ENCODE measurements around the gene ACOT7.

ACOT7 gene

DNA sequence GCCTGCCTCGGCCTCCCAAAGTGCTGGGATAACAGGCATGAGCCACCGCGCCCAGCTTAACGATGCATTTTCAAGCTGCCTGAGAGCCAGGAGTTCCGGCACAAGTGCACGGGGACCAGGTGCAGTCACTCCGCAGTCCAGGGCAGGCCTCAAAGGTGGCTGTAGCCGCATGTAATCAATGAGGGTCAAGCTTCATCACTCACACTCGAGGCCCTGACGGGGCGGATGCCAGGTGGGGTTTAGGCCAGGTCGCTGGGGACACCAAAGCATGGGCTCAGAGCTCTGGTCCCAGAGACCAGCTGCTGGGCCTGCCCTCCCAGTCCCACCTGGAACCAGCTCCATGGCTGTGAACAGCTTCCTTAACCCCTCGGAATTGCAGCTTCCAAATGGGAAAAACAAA lies 106.5 kb downstream of the ACOT7 start:
- Histone ChIP-seq H3K36me3 (ENCODE audit: insufficient read depth, low read length) (peaks cover 74% of the 10 kb centered on the region), H3K9ac (ENCODE audit: low read depth, low read length) (no peak overlapping the region), H3K4me1 (ENCODE audit: insufficient read depth, low read length) (no peaks in the 10 kb centered on the region), H3K9me3 (ENCODE audit: insufficient read depth, low read length, severe bottlenecking) (no peaks in the 10 kb centered on the region), H3K27me3 (ENCODE audit: insufficient read depth, low read length, poor library complexity) (no peaks in the 10 kb centered on the region), H3K4me2 (ENCODE audit: insufficient read depth, low read length) (no peak overlapping the region), H4K20me1 (ENCODE audit: insufficient read depth, low read length) (peaks cover 60% of the 10 kb centered on the region), H3K4me3 (ENCODE audit: low read depth in 1 of 2, low read length in 2 of 2) (no peak overlapping the region), H3K79me2 (ENCODE audit: insufficient read depth, low read length) (no peaks in the 10 kb centered on the region), H3K27ac (ENCODE audit: low read length) (no peak overlapping the region), H2AFZ (ENCODE audit: low read depth, low read length) (no peak overlapping the region)
- TF ChIP-seq, protein P1, sequence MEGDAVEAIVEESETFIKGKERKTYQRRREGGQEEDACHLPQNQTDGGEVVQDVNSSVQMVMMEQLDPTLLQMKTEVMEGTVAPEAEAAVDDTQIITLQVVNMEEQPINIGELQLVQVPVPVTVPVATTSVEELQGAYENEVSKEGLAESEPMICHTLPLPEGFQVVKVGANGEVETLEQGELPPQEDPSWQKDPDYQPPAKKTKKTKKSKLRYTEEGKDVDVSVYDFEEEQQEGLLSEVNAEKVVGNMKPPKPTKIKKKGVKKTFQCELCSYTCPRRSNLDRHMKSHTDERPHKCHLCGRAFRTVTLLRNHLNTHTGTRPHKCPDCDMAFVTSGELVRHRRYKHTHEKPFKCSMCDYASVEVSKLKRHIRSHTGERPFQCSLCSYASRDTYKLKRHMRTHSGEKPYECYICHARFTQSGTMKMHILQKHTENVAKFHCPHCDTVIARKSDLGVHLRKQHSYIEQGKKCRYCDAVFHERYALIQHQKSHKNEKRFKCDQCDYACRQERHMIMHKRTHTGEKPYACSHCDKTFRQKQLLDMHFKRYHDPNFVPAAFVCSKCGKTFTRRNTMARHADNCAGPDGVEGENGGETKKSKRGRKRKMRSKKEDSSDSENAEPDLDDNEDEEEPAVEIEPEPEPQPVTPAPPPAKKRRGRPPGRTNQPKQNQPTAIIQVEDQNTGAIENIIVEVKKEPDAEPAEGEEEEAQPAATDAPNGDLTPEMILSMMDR (IDR thresholded peaks at IDR 0.05; ENCODE audit: borderline replicate concordance, extremely low read depth, low read length, poor library complexity, severe bottlenecking), result no peak
- no peak for TF ChIP-seq EZH2 (IDR thresholded peaks at IDR 0.05; ENCODE audit: borderline replicate concordance, low read depth, low read length, severe bottlenecking)
- ATAC-seq (ENCODE audit: insufficient read depth, low read depth) (no peak), DNase-seq (no peak)

DNA sequence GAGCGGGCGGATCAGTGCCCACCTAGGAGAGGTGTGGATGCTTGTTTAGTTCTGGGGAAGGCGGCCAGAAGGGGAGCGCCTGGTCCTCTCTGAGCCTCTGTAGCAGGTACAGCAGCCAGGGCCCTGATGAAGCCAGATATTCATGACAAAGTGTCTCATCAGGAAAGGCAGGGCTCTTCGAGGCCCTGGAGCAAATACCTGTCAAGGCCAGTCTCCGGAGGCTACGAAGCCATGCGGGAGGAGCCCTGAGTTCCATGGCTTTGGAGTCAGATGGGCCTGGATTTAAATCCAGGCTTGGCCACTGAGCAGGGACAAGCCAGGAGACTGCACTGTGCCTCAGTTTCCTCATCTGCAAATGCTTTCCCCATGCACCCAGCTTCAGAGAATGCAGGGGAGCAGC lies 107.3 kb downstream of the ACOT7 start:
- Histone ChIP-seq H3K36me3 (ENCODE audit: insufficient read depth, low read length) (peaks cover 74% of the 10 kb centered on the region), H3K9me3 (ENCODE audit: insufficient read depth, low read length, severe bottlenecking) (no peaks in the 10 kb centered on the region), H4K20me1 (ENCODE audit: insufficient read depth, low read length) (peaks cover 62% of the 10 kb centered on the region), H3K4me2 (ENCODE audit: insufficient read depth, low read length) (no peak overlapping the region), H3K27me3 (ENCODE audit: insufficient read depth, low read length, poor library complexity) (no peaks in the 10 kb centered on the region), H3K4me1 (ENCODE audit: insufficient read depth, low read length) (no peaks in the 10 kb centered on the region), H3K9ac (ENCODE audit: low read depth, low read length) (no peak overlapping the region), H3K79me2 (ENCODE audit: insufficient read depth, low read length) (no peaks in the 10 kb centered on the region), H3K4me3 (ENCODE audit: low read depth in 1 of 2, low read length in 2 of 2) (no peak overlapping the region), H3K27ac (ENCODE audit: low read length) (no peak overlapping the region), H2AFZ (ENCODE audit: low read depth, low read length) (no peak overlapping the region)
- ATAC-seq (ENCODE audit: insufficient read depth, low read depth), result no peak
- TF ChIP-seq, protein P1 (IDR thresholded peaks at IDR 0.05; ENCODE audit: borderline replicate concordance, extremely low read depth, low read length, poor library complexity, severe bottlenecking), result no peak
- no peak for TF ChIP-seq EZH2 (IDR thresholded peaks at IDR 0.05; ENCODE audit: borderline replicate concordance, low read depth, low read length, severe bottlenecking)
- no peak for DNase-seq

DNA sequence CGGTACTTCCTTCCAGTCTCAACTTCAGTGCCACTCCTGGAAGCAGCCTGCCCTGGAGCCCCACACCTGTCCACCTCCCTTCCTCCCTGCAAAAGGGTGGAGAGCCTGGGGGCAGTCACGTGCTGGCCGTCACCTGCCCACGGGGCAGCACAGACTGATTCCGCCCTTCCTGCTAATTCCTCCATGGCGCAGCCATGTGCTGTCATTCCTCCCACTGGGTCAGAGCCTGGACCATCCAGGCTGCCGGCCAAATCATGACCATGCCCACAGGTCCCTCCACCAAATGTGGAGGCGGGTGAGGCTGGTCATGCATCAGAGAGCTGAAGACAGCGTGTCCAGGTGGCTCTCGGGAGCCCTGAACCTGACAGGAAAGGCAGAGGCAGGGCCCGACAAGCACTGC lies 108.2 kb downstream of the ACOT7 start:
- ATAC-seq (ENCODE audit: insufficient read depth, low read depth), result no peak
- Histone ChIP-seq H3K9me3 (ENCODE audit: insufficient read depth, low read length, severe bottlenecking) (no peaks in the 10 kb centered on the region), H3K4me2 (ENCODE audit: insufficient read depth, low read length) (no peak overlapping the region), H3K4me3 (ENCODE audit: low read depth in 1 of 2, low read length in 2 of 2) (no peak overlapping the region), H3K79me2 (ENCODE audit: insufficient read depth, low read length) (no peaks in the 10 kb centered on the region), H3K36me3 (ENCODE audit: insufficient read depth, low read length) (peaks cover 74% of the 10 kb centered on the region), H4K20me1 (ENCODE audit: insufficient read depth, low read length) (peaks cover 63% of the 10 kb centered on the region), H3K27me3 (ENCODE audit: insufficient read depth, low read length, poor library complexity) (no peaks in the 10 kb centered on the region), H3K9ac (ENCODE audit: low read depth, low read length) (no peak overlapping the region), H3K4me1 (ENCODE audit: insufficient read depth, low read length) (no peaks in the 10 kb centered on the region), H2AFZ (ENCODE audit: low read depth, low read length) (no peak overlapping the region), H3K27ac (ENCODE audit: low read length) (no peak overlapping the region)
- TF ChIP-seq, protein P1 (IDR thresholded peaks at IDR 0.05; ENCODE audit: borderline replicate concordance, extremely low read depth, low read length, poor library complexity, severe bottlenecking), result no peak
- no peak for TF ChIP-seq EZH2 (IDR thresholded peaks at IDR 0.05; ENCODE audit: borderline replicate concordance, low read depth, low read length, severe bottlenecking)
- no peak for DNase-seq
